ENCODE measurements around the gene ALOX12B. TPM values are rescaled to one million over a fixed set of nuclear protein-coding genes. Genes with fewer than 3 reads are reported as not detected.

Gene ALOX12B
- total RNA-seq, 1 donor from 2014 or later, result 0.41 TPM

- Mint-ChIP-seq H3K36me3 (ENCODE audit: insufficient read depth) (no peaks in the 10 kb centered on the region), H3K9me3 (ENCODE audit: low read depth) (no peaks in the 10 kb centered on the region), H3K4me1 (ENCODE audit: low read depth) (peaks cover 19% of the 10 kb centered on the region), H3K27me3 (peaks cover 44% of the 10 kb centered on the region), H3K4me3 (ENCODE audit: low read depth) (no peak overlapping the region), H3K27ac (peak overlapping the region; percentile 12)
- no peak for TF ChIP-seq CTCF (IDR thresholded peaks at IDR 0.05; ENCODE audit: unreplicated experiment)
- DNase-seq (ENCODE audit: low spot score, unreplicated experiment), result no peak
Measured at GRCh38 chr17:8055851-8056231, 31.7 kb downstream of the ALOX12B start.

- no peak for TF ChIP-seq CTCF (IDR thresholded peaks at IDR 0.05; ENCODE audit: unreplicated experiment)
- H3K4me3 Mint-ChIP-seq (ENCODE audit: low read depth), result no peak overlapping the region
- no peak for DNase-seq (ENCODE audit: low spot score, unreplicated experiment)
- H3K27ac Mint-ChIP-seq, result no peak overlapping the region
- peaks cover 37% of the 10 kb centered on the region for H3K27me3 Mint-ChIP-seq
- H3K4me1 Mint-ChIP-seq (ENCODE audit: low read depth), result peaks cover 19% of the 10 kb centered on the region
- H3K9me3 Mint-ChIP-seq (ENCODE audit: low read depth), result no peaks in the 10 kb centered on the region
- H3K36me3 Mint-ChIP-seq (ENCODE audit: insufficient read depth), result no peaks in the 10 kb centered on the region
Measured at GRCh38 chr17:8053600-8053999, 33.9 kb downstream of the ALOX12B start.

- Mint-ChIP-seq H3K9me3 (ENCODE audit: low read depth) (no peaks in the 10 kb centered on the region), H3K36me3 (ENCODE audit: insufficient read depth) (no peaks in the 10 kb centered on the region), H3K27ac (no peak overlapping the region), H3K4me3 (ENCODE audit: low read depth) (no peak overlapping the region), H3K4me1 (ENCODE audit: low read depth) (peaks cover 19% of the 10 kb centered on the region), H3K27me3 (peaks cover 39% of the 10 kb centered on the region)
- no peak for TF ChIP-seq CTCF (IDR thresholded peaks at IDR 0.05; ENCODE audit: unreplicated experiment)
- DNase-seq (ENCODE audit: low spot score, unreplicated experiment), result no peak
Measured at GRCh38 chr17:8052256-8053252, 35.0 kb downstream of the ALOX12B start.

GRCh38 chr17:8051831-8052230 is 35.7 kb downstream of the ALOX12B start:
- Mint-ChIP-seq H3K4me3 (ENCODE audit: low read depth) (no peak overlapping the region), H3K36me3 (ENCODE audit: insufficient read depth) (no peaks in the 10 kb centered on the region), H3K9me3 (ENCODE audit: low read depth) (no peaks in the 10 kb centered on the region), H3K4me1 (ENCODE audit: low read depth) (peaks cover 15% of the 10 kb centered on the region), H3K27ac (no peak overlapping the region), H3K27me3 (peaks cover 38% of the 10 kb centered on the region)
- no peak for DNase-seq (ENCODE audit: low spot score, unreplicated experiment)
- no peak for TF ChIP-seq CTCF (IDR thresholded peaks at IDR 0.05; ENCODE audit: unreplicated experiment)

- H3K4me1 Mint-ChIP-seq (ENCODE audit: low read depth), result no peaks in the 10 kb centered on the region
- peaks cover 61% of the 10 kb centered on the region for H3K27me3 Mint-ChIP-seq
- no peak for DNase-seq (ENCODE audit: low spot score, unreplicated experiment)
- H3K27ac Mint-ChIP-seq, result no peak overlapping the region
- H3K36me3 Mint-ChIP-seq (ENCODE audit: insufficient read depth), result no peaks in the 10 kb centered on the region
- H3K9me3 Mint-ChIP-seq (ENCODE audit: low read depth), result no peaks in the 10 kb centered on the region
- no peak for TF ChIP-seq CTCF (IDR thresholded peaks at IDR 0.05; ENCODE audit: unreplicated experiment)
- H3K4me3 Mint-ChIP-seq (ENCODE audit: low read depth), result no peak overlapping the region
Measured at GRCh38 chr17:8048736-8049135, 38.8 kb downstream of the ALOX12B start.
